PFSK-1 (cell line): ENCODE measurements around the gene SLC38A11.

Source experiments
- POLR2AphosphoS5 ChIP-seq: IDR thresholded peaks from 2 replicates; pipeline ENCODE4 v1.6.1; 2012; ENCODE audit warnings: low read depth, mild to moderate bottlenecking, control low read depth, low read length, moderate library complexity
- SIN3A ChIP-seq: IDR thresholded peaks from 2 replicates; pipeline ENCODE4 v1.6.1; 2012; ENCODE audit warnings: mild to moderate bottlenecking, low read length, moderate library complexity, borderline replicate concordance; ENCODE audit not compliant: insufficient read depth
- TAF1 ChIP-seq: IDR thresholded peaks from 2 replicates; pipeline ENCODE4 v1.6.1; 2012; ENCODE audit warnings: low read length, control low read depth, borderline replicate concordance; ENCODE audit not compliant: insufficient read depth

- no peak for TF ChIP-seq TAF1
- no peak for TF ChIP-seq POLR2AphosphoS5
- TF ChIP-seq SIN3A: no peak
Observed at GRCh38 chr2:164935118-164936101, 19.9 kb downstream of the SLC38A11 start.
